HG03520 (cell line): Measurements from ENCODE around the gene UNG.

Experiments used
- ATAC-seq: cut with Tn5 transposase; IDR thresholded peaks from one replicate; pipeline ENCODE4 v1.9.1; 2021; ENCODE audit warnings: mild to moderate bottlenecking, moderate library complexity; ENCODE audit not compliant: unreplicated experiment

UNG gene

DNA sequence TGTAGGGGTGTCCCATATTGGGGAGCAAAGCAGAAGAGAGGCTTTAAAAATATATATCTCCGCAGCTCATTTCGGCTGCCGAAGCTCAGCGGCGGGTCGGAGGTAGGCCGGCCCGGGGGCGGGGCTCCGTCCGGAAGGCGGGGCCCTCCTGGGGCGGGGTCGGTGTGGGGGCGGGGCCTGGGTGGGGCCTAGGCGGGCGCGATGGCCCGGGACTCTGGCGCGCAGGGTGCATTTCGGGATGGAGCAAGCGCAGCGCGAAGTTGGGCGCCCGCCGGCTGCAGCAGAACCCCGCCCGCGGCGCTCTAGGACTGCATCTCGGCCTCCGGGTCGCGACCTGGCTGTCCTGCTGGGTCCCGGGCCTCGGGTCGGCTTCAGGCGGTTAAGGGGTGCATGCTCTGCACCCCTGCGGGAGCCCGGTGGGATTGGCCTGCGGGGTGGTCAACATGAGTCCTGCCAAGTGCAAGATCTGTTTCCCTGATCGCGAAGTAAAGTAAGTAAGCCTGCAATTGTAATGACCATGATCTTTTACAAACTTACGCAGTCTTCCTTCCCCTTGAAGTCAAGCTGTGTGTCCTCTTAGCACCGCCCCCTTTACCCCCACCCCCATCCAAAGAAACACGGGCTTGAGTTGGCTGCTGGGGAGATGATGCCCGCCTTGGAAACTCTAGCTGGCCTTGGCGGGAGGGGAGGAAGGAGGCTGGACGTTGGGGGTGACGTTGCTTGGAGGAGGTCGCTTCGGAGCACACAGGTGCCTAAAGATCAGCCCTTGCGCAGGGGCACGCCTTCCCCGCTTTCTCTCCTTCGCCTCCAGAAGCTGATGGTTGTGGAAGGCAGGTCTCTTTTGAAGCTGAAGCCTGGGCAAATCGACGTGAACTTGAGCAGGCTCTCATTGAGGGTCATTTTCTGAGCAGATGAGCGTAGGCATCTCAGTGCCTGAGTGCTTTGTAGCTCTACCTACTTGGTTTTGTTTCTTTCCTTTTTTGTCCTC, 57.3 kb downstream of the UNG start:
- ATAC-seq, result peak; percentile 78

DNA sequence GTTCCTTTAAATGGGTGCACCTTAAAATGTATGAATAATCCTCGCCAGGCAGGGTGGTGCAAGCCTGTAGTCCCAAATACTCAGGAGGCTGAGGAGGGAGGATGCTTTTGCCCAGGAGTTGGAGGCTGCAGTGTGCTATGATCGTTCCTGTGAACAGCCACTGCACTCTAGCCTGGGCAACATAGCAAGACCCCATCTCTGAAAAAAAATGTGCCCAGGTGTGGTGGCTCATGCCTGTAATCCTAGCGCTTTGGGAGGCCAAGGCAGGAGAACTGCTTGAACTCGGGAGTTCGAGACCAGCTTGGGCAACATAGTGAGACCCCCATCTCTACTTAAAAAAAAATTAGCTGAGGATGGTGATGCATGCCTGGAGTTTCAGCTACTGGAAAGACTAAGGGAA, 58.6 kb downstream of the UNG start:
- ATAC-seq, result no peak

DNA sequence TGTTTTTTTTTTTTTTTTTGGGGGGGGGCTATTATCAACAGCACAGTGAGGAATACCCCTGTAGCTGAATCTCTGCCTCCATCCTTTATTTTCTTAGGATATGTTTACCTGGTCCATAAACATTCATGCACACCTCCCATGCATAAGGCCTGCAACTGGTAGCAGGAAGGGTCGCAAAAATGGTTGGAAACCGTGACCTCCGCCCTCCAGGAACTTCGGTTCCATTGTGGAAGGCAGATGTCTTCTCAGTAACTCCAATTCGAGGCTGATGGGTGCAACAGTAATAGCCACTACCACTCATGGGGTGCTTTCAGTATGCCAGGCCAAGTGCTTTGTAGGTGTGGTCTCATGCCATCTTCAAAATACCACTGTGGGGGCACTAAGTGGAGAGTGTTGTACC, 59.2 kb downstream of the UNG start:
- ATAC-seq, result no peak

DNA sequence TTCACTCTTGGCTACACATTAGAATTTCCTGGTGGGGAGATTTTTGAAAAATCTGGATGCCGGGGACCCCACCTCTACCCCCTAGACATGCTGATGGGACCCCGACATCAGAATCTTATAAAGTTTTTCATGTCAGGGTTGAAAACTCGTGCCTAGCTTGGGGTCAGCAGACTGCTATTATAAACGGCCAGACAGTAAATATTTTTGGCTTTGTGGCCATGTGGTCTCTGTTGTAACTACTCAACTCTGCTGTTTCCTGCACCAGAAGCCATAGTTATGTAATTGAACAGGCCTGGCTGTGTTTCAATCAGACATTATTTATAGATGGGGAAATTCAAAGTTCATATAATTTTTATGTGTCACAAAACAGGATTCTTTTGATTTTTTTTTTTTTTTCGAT, 60.6 kb downstream of the UNG start:
- ATAC-seq, result no peak

DNA sequence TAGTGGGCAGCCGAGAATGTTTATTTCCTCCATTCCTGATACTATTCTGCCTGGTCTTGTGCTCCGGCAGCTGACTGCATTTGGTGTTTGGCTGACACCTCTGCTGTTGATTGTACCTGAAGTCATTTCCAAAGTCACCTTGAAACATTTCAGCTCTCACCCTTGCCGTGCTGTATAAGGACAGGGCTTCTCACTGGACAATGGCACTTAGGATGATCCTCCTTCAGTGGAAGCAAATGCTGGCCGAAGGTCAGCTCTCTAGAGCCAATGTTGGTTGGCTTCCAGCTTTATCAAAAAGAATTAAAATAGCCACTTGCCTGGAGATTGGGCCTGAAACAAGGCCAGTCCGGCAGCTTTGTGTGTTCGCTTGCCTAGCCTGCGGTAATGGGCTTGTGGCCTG, 63.0 kb downstream of the UNG start:
- no peak for ATAC-seq
